HG02884 (cell line): Measurements from ENCODE around the gene PRSS23.
A peak's percentile ranks its signal among the peaks of the same experiment; 100 is the strongest.
"Not testable (repeated sequence)": the region's sequence is repeated elsewhere in the genome, so short reads cannot be mapped to it uniquely, and the experiment has no call there.

Experiments
- ATAC-seq: cut with Tn5 transposase; IDR thresholded peaks from one replicate; pipeline ENCODE4 v1.9.1; 2021; ENCODE audit warnings: mild to moderate bottlenecking, moderate library complexity; ENCODE audit not compliant: unreplicated experiment

PRSS23 gene

GRCh38 chr11:86800076-86800959 is at the start of gene PRSS23:
Gene PRSS23, plus strand, starts transcription at chr11:86800542. Its CDS starts 7,102 bp downstream, at chr11:86807644.
- peak; percentile 40 for ATAC-seq

GRCh38 chr11:86753459-86753858 is 46.9 kb upstream of the PRSS23 start:
- no peak for ATAC-seq

GRCh38 chr11:86755146-86755545 is 45.2 kb upstream of the PRSS23 start:
- ATAC-seq: no peak

- no peak for ATAC-seq
Measured at GRCh38 chr11:86758171-86758570, 42.2 kb upstream of the PRSS23 start.

GRCh38 chr11:86760577-86760976 is 39.8 kb upstream of the PRSS23 start:
- ATAC-seq: no peak

- ATAC-seq: no peak
Measured at GRCh38 chr11:86761978-86762377, 38.4 kb upstream of the PRSS23 start.

GRCh38 chr11:86765203-86765602 is 35.1 kb upstream of the PRSS23 start:
- ATAC-seq: no peak

GRCh38 chr11:86765878-86766277 is 34.5 kb upstream of the PRSS23 start:
- no peak for ATAC-seq

GRCh38 chr11:86769219-86769618 is 31.1 kb upstream of the PRSS23 start:
- no peak for ATAC-seq

GRCh38 chr11:86770473-86771027 is 29.8 kb upstream of the PRSS23 start:
- ATAC-seq: not testable (repeated sequence)

- no peak for ATAC-seq
Measured at GRCh38 chr11:86772999-86773398, 27.3 kb upstream of the PRSS23 start.

GRCh38 chr11:86773513-86774252 is 26.7 kb upstream of the PRSS23 start:
- ATAC-seq: no peak

- no peak for ATAC-seq
Measured at GRCh38 chr11:86774417-86774816, 25.9 kb upstream of the PRSS23 start.

- no peak for ATAC-seq
Measured at GRCh38 chr11:86775361-86775760, 25.0 kb upstream of the PRSS23 start.

- ATAC-seq: no peak
Measured at GRCh38 chr11:86781546-86781945, 18.8 kb upstream of the PRSS23 start.

GRCh38 chr11:86782742-86783141 is 17.6 kb upstream of the PRSS23 start:
- no peak for ATAC-seq

- no peak for ATAC-seq
Measured at GRCh38 chr11:86783661-86784060, 16.7 kb upstream of the PRSS23 start.

GRCh38 chr11:86784241-86784681 is 16.1 kb upstream of the PRSS23 start:
- ATAC-seq: no peak

GRCh38 chr11:86785576-86785975 is 14.8 kb upstream of the PRSS23 start:
- no peak for ATAC-seq

GRCh38 chr11:86787018-86787536 is 13.3 kb upstream of the PRSS23 start:
- no peak for ATAC-seq

- ATAC-seq: no peak
Measured at GRCh38 chr11:86787656-86788055, 12.7 kb upstream of the PRSS23 start.
